Thyroid gland (tissue), 4 donors: ENCODE results near the gene SPTB. TPM values are rescaled to one million over a fixed set of nuclear protein-coding genes. Genes with fewer than 3 reads are reported as not detected.

Experiments used
- DNase-seq, 2 donors: peaks; one replicate each; pipeline ENCODE4 v3.0.0-alpha.2; 2019
- H3K27ac ChIP-seq, 3 donors: fragments of 200-600 bp; sonication (generic); 1 replicate in 2 of 3; 2 replicates in 1 of 3; pipeline ENCODE4 v1.5.1; 2016 to 2019; ENCODE audit warnings: mild to moderate bottlenecking in 1 of 3, moderate library complexity in 1 of 3
- H3K27me3 ChIP-seq: fragments of 200-600 bp; sonication (generic); one replicate; pipeline ENCODE4 v1.5.1; 2019
- H3K36me3 ChIP-seq, 2 donors: fragments of 200-600 bp; sonication (generic); one replicate each; pipeline ENCODE4 v1.5.1; 2016 to 2019
- H3K4me1 ChIP-seq, 2 donors: fragments of 200-600 bp; sonication (generic); one replicate each; pipeline ENCODE4 v1.5.1; 2017 to 2019
- H3K4me3 ChIP-seq, 3 donors: fragments of 200-600 bp; sonication (generic); replicated peaks in 1 of 3; 1 replicate in 2 of 3; 2 replicates in 1 of 3; pipeline ENCODE4 v1.5.1; 2016; ENCODE audit warnings: mild to moderate bottlenecking in 1 of 3
- H3K9me3 ChIP-seq: fragments of 200-600 bp; sonication (generic); one replicate; pipeline ENCODE4 v1.5.1; 2017
- POLR2A ChIP-seq, 2 donors: fragments of 450-650 bp; IDR thresholded peaks; one replicate each; pipeline ENCODE4 v1.6.1; 2017; ENCODE audit warnings: antibody characterized with exemption in 2 of 2, mild to moderate bottlenecking in 2 of 2, moderate library complexity in 1 of 2
- WGBS, 2 donors: methylation state at CpG; one replicate each; pipeline ENCODE4 v1.1.5; 2017; 5-methylcytosine and 5-hydroxymethylcytosine counted together
- intact Hi-C: fragments of 100-400 bp; cut with DNase I; formaldehyde crosslinking; loops from one replicate; pipeline ENCODE4 v1.15.1; 2023
- total RNA-seq, 4 donors: library from RNA; depleted of rRNA; stranded (reverse); fragments of >200 nt; gene quantifications; one replicate each; pipeline ENCODE4 v1.2.3, GENCODE V29; 2016
- TF ChIP-seq, protein P1 (sequence below), 6 experiments: fragments of 200-600 bp in 3 of 6; fragments of 450-650 bp in 3 of 6; sonication (generic) in 3 of 6; IDR thresholded peaks; one replicate each; pipeline ENCODE4 v1.5.1; 2016 to 2019; ENCODE audit warnings: antibody characterized with exemption in 6 of 6, mild to moderate bottlenecking in 2 of 6, inconsistent platforms in 1 of 6, moderate library complexity in 1 of 6

The SPTB gene
- total RNA-seq, 4 donors from 2014 or later = 0.33 to 1.9 (median 0.61) TPM

DNA sequence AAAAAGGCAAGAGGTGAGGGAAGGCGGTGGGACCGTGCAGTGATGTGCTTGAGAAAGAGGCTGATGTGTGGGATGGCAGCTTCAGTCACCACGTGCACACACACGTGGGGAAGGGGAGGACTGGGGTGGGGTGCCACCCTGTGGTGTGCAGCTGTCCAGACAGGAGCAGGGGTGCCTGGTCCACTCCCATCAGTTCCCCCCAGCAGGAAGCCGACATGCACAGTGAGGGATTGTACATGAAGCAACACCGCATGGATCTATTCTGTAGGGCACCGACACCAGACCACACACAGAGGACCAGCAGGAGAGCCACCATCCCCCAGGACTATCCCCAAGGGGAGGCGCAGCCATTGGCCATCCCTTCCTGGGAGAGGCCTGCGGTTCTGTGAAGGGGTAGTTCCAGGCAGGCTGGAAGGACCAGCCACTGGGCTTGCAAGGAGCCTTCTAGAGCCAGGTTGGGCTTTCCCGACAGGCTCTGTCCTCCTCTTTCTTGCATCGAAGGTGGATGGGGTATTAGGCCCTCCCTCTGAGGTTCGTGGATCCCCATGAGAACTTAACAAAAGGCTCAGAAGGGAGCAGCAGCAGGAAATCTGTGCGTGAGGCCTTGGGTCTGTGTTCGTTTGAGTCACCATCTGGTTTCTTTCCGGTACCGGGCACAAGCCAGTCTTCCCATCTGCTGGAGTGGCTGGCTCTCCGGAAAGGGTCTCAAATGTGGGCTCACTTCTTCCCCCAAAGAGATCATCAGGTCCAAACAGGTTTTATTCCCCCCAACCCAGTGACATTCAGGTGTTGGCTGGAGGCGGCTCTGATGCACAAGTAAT lies 115.7 kb downstream of the SPTB start:
- 73 to 80% methylated on average over 12 to 18 of the region's 18 CpGs for WGBS, 2 donors
- Histone ChIP-seq H3K27ac (no peak overlapping the region), H3K36me3 (no peaks in the 10 kb centered on the region), H3K27me3 (no peaks in the 10 kb centered on the region), H3K4me3 (no peak overlapping the region), H3K9me3 (no peaks in the 10 kb centered on the region), H3K4me1 (peaks cover 21 to 33% of the 10 kb centered on the region in 2 donors)
- intact Hi-C loops = loop anchor here (2.0 kb wide), 1 partner anchor 91 kb away; no protein-coding TSS in a partner anchor
- no peak for TF ChIP-seq POLR2A (IDR thresholded peaks at IDR 0.05)
- TF ChIP-seq, protein P1, sequence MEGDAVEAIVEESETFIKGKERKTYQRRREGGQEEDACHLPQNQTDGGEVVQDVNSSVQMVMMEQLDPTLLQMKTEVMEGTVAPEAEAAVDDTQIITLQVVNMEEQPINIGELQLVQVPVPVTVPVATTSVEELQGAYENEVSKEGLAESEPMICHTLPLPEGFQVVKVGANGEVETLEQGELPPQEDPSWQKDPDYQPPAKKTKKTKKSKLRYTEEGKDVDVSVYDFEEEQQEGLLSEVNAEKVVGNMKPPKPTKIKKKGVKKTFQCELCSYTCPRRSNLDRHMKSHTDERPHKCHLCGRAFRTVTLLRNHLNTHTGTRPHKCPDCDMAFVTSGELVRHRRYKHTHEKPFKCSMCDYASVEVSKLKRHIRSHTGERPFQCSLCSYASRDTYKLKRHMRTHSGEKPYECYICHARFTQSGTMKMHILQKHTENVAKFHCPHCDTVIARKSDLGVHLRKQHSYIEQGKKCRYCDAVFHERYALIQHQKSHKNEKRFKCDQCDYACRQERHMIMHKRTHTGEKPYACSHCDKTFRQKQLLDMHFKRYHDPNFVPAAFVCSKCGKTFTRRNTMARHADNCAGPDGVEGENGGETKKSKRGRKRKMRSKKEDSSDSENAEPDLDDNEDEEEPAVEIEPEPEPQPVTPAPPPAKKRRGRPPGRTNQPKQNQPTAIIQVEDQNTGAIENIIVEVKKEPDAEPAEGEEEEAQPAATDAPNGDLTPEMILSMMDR (IDR thresholded peaks at IDR 0.05) = no peak
- DNase-seq = no peak

DNA sequence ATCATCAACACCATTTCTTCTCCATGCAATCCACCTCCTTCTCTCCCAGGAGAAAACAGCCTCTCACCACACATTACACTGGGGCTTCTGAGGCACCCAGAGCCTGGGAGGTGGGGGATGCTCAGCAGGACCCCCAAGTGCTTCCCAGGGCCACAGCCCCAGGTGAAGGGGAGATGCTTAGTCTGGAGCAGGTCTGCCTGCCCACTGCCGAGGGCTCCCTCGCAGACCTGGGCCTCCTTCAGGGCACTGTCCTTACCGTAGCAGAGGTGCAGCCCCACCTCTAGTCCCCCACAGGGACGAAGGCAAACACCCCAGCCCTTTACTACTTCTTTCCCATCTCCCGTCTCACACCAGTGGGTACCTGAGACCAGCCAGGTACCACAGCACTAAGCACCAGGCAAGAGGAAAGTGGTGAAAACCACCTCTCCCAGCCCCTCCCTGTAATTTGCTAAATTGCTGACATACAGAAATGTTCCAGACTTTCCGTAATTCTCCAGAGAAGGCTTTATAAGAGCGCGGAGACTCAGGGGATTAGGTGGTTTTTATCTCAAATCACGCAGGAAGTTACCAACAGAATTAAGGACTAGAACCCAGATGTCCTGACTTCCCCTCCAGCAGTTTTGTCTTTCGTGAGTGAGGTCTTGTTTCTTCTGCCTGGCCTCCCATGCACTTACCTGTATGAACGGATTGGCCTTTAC lies 116.5 kb downstream of the SPTB start:
- intact Hi-C loops = no loop called here

DNA sequence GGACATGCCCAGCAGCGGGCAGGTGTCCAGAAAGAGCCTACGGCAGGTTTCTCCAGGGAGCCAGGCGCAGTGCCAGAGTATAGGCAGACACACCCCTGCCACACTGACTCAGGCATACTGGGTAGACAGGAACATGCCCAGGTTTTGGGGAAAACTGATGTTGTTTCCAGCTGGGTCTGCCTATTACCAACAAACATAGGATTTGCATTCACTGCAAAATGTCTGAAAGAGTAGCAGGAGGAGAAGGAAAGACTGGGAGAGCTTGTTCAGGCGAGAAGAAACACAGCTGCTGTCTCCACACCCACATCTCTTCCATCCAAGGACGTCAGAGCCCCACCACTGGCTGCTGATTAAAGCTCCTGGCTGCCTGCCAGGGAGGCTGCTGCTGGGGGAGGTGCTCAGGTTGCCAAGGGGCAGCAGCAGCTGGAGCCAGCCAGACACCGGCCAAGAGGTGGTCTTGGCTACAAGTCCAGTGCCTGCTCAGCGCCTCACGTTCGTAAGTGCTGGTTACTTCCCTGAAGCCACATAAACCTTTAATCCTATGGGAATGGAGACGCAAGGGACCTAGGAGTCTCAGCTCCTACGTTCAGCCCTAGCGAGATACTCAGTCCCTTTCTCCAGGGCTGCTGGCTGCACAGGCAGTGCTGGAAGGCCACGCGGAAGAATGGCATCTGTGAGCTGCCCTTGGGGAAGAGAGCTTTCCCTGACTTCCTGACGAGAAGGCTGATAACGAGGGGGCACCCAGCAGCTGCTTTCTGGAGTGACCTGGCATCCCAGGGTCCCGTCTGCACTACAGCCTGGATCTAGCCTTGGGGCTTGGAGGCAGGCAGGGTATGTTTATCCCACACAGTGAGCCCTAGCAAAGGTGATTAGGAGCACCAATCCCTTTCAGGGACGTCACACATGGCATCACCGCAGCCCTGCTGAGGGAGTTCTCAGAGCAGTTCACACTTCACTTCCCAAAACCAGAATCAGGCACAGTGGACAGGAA lies 117.4 kb downstream of the SPTB start:
- intact Hi-C loops = no loop called here
- DNase-seq = peak; percentile 93 to 95
- TF ChIP-seq POLR2A (IDR thresholded peaks at IDR 0.05) = no peak
- TF ChIP-seq, protein P1 (IDR thresholded peaks at IDR 0.05) = no peak

More for the DNA sequence above, 116.5 kb downstream of the SPTB start:
- no peaks in the 10 kb centered on the region for H3K27me3 ChIP-seq
- no peak overlapping the region for H3K27ac ChIP-seq
- H3K4me1 ChIP-seq = peaks cover 28 to 41% of the 10 kb centered on the region in 2 donors
- no peaks in the 10 kb centered on the region for H3K36me3 ChIP-seq
- no peak for DNase-seq
- 91 to 92% methylated on average over 11 of the region's 11 CpGs for WGBS, 2 donors
- H3K9me3 ChIP-seq = no peaks in the 10 kb centered on the region
- TF ChIP-seq, protein P1 (IDR thresholded peaks at IDR 0.05) = no peak
- no peak for TF ChIP-seq POLR2A (IDR thresholded peaks at IDR 0.05)
- no peak overlapping the region for H3K4me3 ChIP-seq

DNA sequence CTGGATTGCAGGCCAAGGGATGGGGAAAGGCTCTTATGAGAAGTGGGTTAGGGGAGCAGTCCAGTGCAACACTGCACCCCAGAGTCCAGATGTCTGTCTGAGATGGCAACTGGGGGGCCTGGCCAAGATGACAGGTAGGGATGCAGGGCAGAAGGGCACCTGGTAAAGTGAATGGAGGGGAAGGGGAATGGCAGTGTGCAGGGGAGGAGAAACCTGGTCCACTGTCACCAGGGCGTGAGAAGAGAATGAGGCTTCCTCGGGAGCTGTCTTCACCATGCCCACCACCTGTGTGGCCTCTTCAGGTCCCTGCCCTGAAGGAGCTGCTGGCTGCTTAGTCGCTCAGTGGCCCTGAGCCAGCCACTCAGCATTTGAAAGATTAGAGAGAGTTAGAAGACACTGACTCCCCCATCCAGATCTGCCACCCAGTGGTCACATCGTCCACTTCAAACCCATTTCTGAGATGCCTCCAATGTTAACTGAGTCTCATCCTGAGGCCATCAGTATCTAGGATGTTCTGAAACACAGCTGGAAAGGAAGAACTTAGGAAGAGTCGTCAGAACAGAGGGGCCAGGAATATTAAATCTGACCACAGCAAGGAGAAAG lies 118.2 kb downstream of the SPTB start:
- no peaks in the 10 kb centered on the region for H3K9me3 ChIP-seq
- H3K4me1 ChIP-seq = peaks cover 41 to 53% of the 10 kb centered on the region in 2 donors
- intact Hi-C loops = no loop called here
- no peaks in the 10 kb centered on the region for H3K27me3 ChIP-seq
- DNase-seq = peak; percentile 87 to 88
- WGBS, 2 donors = 19 to 46% methylated on average over 5 of the region's 5 CpGs
- H3K4me3 ChIP-seq = no peak overlapping the region
- peak overlapping the region; percentile 25 to 79 (median 65) for H3K27ac ChIP-seq
- no peaks in the 10 kb centered on the region for H3K36me3 ChIP-seq
- TF ChIP-seq, protein P1 (IDR thresholded peaks at IDR 0.05) = peak in 4 of 6 experiments; percentile 24 to 56 (median 46)
- TF ChIP-seq POLR2A (IDR thresholded peaks at IDR 0.05) = no peak

More for the DNA sequence above, 117.4 kb downstream of the SPTB start:
- Histone ChIP-seq H3K9me3 (no peaks in the 10 kb centered on the region), H3K27ac (peak overlapping the region; percentile 25 to 79 (median 65)), H3K4me3 (no peak overlapping the region), H3K27me3 (no peaks in the 10 kb centered on the region), H3K4me1 (peaks cover 37 to 46% of the 10 kb centered on the region in 2 donors), H3K36me3 (no peaks in the 10 kb centered on the region)
- 15 to 16% methylated on average over 15 of the region's 19 CpGs for WGBS, 2 donors
